Mesenchymal stem cell (in vitro differentiated cells and primary cell): ENCODE measurements around the gene CCL7.

Source experiments
- DNase-seq: peaks from one replicate; pipeline ENCODE4 v3.0.0-alpha.2; 2013
- H2AFZ ChIP-seq: one replicate; pipeline ENCODE4 v1.6.1; 2013; ENCODE audit warnings: low read depth, mild to moderate bottlenecking, control low read depth, inconsistent platforms, low read length, moderate library complexity
- H2AK5ac ChIP-seq: 2 replicates; pipeline ENCODE4 v1.6.1; 2013; ENCODE audit warnings: low read length, moderate library complexity, mild to moderate bottlenecking, inconsistent platforms; ENCODE audit not compliant: severe bottlenecking
- H2BK120ac ChIP-seq: one replicate; pipeline ENCODE4 v1.6.1; 2013; ENCODE audit warnings: low read depth, mild to moderate bottlenecking, inconsistent platforms, low read length, moderate library complexity
- H2BK12ac ChIP-seq, 2 experiments: one replicate each; pipeline ENCODE4 v1.6.1; 2013; ENCODE audit warnings: inconsistent platforms in 2 of 2, low read length in 2 of 2, mild to moderate bottlenecking in 2 of 2, moderate library complexity in 2 of 2, control low read depth in 1 of 2
- H2BK15ac ChIP-seq: one replicate; pipeline ENCODE4 v1.6.1; 2013; ENCODE audit warnings: mild to moderate bottlenecking, low read depth, inconsistent platforms; ENCODE audit not compliant: poor library complexity, severe bottlenecking
- H2BK5ac ChIP-seq: 2 replicates; pipeline ENCODE4 v1.6.1; 2013; ENCODE audit warnings: low read depth, mild to moderate bottlenecking, low read length, control low read depth, inconsistent platforms; ENCODE audit not compliant: poor library complexity, severe bottlenecking
- H3K14ac ChIP-seq, 2 experiments: one replicate each; pipeline ENCODE4 v1.6.1; 2013; ENCODE audit warnings: inconsistent platforms in 2 of 2, low read length in 2 of 2, control low read depth in 1 of 2, mild to moderate bottlenecking in 1 of 2, moderate library complexity in 1 of 2
- H3K18ac ChIP-seq, 2 experiments: one replicate each; pipeline ENCODE4 v1.6.1; 2013; ENCODE audit warnings: inconsistent platforms in 2 of 2, low read length in 2 of 2, control low read depth in 1 of 2, low read depth in 1 of 2, mild to moderate bottlenecking in 1 of 2
- H3K23ac ChIP-seq, 2 experiments: one replicate each; pipeline ENCODE4 v1.6.1; 2013; ENCODE audit warnings: inconsistent platforms in 2 of 2, low read length in 2 of 2, mild to moderate bottlenecking in 2 of 2, moderate library complexity in 2 of 2, control low read depth in 1 of 2
- H3K27ac ChIP-seq: 2 replicates; pipeline ENCODE4 v1.5.1; 2013; ENCODE audit warnings: mild to moderate bottlenecking, moderate library complexity, low read length, control low read depth, inconsistent platforms; ENCODE audit not compliant: poor library complexity, severe bottlenecking
- H3K27me3 ChIP-seq, 2 experiments: 2 replicates each; pipeline versions ENCODE4 v1.6.1 to v1.7.0; 2013; ENCODE audit warnings: low read length in 2 of 2, mild to moderate bottlenecking in 2 of 2, moderate library complexity in 2 of 2, control low read depth in 1 of 2, inconsistent platforms in 1 of 2; ENCODE audit not compliant: control insufficient read depth in 1 of 2, insufficient read depth in 1 of 2
- H3K36me3 ChIP-seq, 2 experiments: 2 replicates each; pipeline versions ENCODE4 v1.6.1 to v1.7.0; 2013; ENCODE audit warnings: low read length in 2 of 2, control low read depth in 1 of 2, inconsistent platforms in 1 of 2, low read depth in 1 of 2, mild to moderate bottlenecking in 1 of 2; ENCODE audit not compliant: insufficient read depth in 2 of 2, control insufficient read depth in 1 of 2
- H3K4ac ChIP-seq, 2 experiments: one replicate each; pipeline ENCODE4 v1.6.1; 2013; ENCODE audit warnings: inconsistent platforms in 2 of 2, low read length in 2 of 2, mild to moderate bottlenecking in 2 of 2, moderate library complexity in 2 of 2, control low read depth in 1 of 2, low read depth in 1 of 2
- H3K4me1 ChIP-seq: 2 replicates; pipeline ENCODE4 v1.6.1; 2013; ENCODE audit warnings: low read depth, low read length, control low read depth; ENCODE audit not compliant: control insufficient read depth, insufficient read depth
- H3K4me2 ChIP-seq: 2 replicates; pipeline ENCODE4 v1.6.1; 2013; ENCODE audit warnings: low read length, mild to moderate bottlenecking, inconsistent platforms; ENCODE audit not compliant: poor library complexity, severe bottlenecking
- H3K4me3 ChIP-seq, 2 experiments: 2 replicates each; pipeline versions ENCODE4 v1.5.1 to v1.7.0; 2013; ENCODE audit warnings: low read length in 2 of 2, mild to moderate bottlenecking in 2 of 2, control low read depth in 1 of 2, low read depth in 1 of 2; ENCODE audit not compliant: insufficient read depth in 1 of 2
- H3K79me1 ChIP-seq: replicated peaks from 2 replicates; pipeline ENCODE4 v1.6.1; 2013; ENCODE audit warnings: mild to moderate bottlenecking, control low read depth, low read length, inconsistent platforms; ENCODE audit not compliant: poor library complexity, severe bottlenecking
- H3K9ac ChIP-seq: 2 replicates; pipeline ENCODE4 v1.7.0; 2013; ENCODE audit warnings: mild to moderate bottlenecking, low read length, moderate library complexity
- H3K9me3 ChIP-seq: 2 replicates; pipeline ENCODE4 v1.7.0; 2013; ENCODE audit warnings: mild to moderate bottlenecking, low read length; ENCODE audit not compliant: control insufficient read depth
- H4K8ac ChIP-seq: one replicate; pipeline ENCODE4 v1.6.1; 2013; ENCODE audit warnings: inconsistent platforms, mild to moderate bottlenecking, low read length, moderate library complexity
- H4K91ac ChIP-seq: one replicate; pipeline ENCODE4 v1.6.1; 2013; ENCODE audit warnings: mild to moderate bottlenecking, low read length, inconsistent platforms
- WGBS: methylation state at CpG from one replicate; pipeline ENCODE4 v1.1.7; 2013; ENCODE audit warnings: mixed read lengths; 5-methylcytosine and 5-hydroxymethylcytosine counted together

Gene CCL7

DNA sequence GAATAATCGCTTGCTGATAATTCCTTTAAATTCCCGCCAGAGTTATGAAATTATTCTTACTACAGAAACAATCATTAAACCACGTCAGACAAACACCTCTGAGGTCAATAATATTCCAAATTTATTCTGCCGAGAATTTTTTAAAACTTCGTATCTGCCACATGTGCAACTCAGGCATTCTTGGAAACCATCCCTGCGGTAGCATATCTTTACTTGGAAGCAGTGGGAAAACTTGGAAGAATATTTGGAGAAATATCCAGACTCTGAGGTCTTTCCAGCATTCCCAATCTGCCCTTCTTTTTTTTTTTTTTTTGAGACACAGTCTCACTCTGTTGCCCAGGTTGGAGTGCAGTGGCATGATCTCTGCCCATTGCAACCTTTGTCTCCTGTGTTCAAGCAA lies 13.6 kb downstream of the CCL7 start:
- no peak for DNase-seq
- Histone ChIP-seq H4K8ac (no peak overlapping the region), H3K9me3 (no peaks in the 10 kb centered on the region), H3K79me1 (no peaks in the 10 kb centered on the region), H3K23ac (no peak overlapping the region), H2BK5ac (no peak overlapping the region), H3K36me3 (no peaks in the 10 kb centered on the region), H3K4me1 (no peaks in the 10 kb centered on the region), H3K27ac (no peak overlapping the region), H3K9ac (no peak overlapping the region), H3K27me3 (no peaks in the 10 kb centered on the region), H2BK15ac (no peak overlapping the region), H3K4me2 (no peak overlapping the region), H4K91ac (no peak overlapping the region), H2AK5ac (no peak overlapping the region), H2BK120ac (no peak overlapping the region), H3K4me3 (no peak overlapping the region), H2AFZ (no peak overlapping the region), H3K18ac (no peak overlapping the region), H2BK12ac (no peak overlapping the region), H3K4ac (no peak overlapping the region), H3K14ac (no peak overlapping the region)
- 83% methylated on average over 6 of the region's 6 CpGs for WGBS

- H2AFZ ChIP-seq: no peak within 1 kb of the TSS
- no peak within 1 kb of the TSS for H3K18ac ChIP-seq
- no peak within 1 kb of the TSS for H4K91ac ChIP-seq
- H3K4me3 ChIP-seq: no peak within 1 kb of the TSS
- H2BK12ac ChIP-seq: no peak within 1 kb of the TSS
- no peak within 1 kb of the TSS for H2BK15ac ChIP-seq
- no peak within 1 kb of the TSS for H2AK5ac ChIP-seq
- no peak within 1 kb of the TSS for H3K4me2 ChIP-seq
- 73% methylated on average over 4 of the region's 4 CpGs for WGBS
- H3K36me3 ChIP-seq: no peaks in the 10 kb centered on the region
- no peaks in the 10 kb centered on the region for H3K4me1 ChIP-seq
- H3K27ac ChIP-seq: no peak within 1 kb of the TSS
- no peak within 1 kb of the TSS for H4K8ac ChIP-seq
- H3K23ac ChIP-seq: no peak within 1 kb of the TSS
- DNase-seq: no peak
- no peaks in the 10 kb centered on the region for H3K27me3 ChIP-seq
- no peak within 1 kb of the TSS for H2BK120ac ChIP-seq
- no peak within 1 kb of the TSS for H3K14ac ChIP-seq
- no peak within 1 kb of the TSS for H2BK5ac ChIP-seq
- H3K4ac ChIP-seq: no peak within 1 kb of the TSS
- H3K9ac ChIP-seq: no peak within 1 kb of the TSS
- H3K79me1 ChIP-seq: no peaks in the 10 kb centered on the region
- no peaks in the 10 kb centered on the region for H3K9me3 ChIP-seq
These were observed 15.3 kb downstream of the CCL7 start, which contains the start of gene CCL11 for GRCh38 chr17:34285286-34285792. Gene CCL11, plus strand, starts transcription at chr17:34285742. Its CDS starts 67 bp downstream, at chr17:34285809.

DNA sequence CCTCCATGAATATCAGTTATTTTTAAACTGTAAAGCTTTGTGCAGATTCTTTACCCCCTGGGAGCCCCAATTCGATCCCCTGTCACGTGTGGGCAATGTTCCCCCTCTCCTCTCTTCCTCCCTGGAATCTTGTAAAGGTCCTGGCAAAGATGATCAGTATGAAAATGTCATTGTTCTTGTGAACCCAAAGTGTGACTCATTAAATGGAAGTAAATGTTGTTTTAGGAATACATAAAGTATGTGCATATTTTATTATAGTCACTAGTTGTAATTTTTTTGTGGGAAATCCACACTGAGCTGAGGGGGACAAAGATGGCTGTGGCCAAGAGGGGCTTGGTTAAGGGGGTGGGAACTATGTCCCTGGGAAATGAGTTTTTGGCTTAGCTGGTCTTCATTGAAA lies 17.9 kb downstream of the CCL7 start:
- Histone ChIP-seq H3K4ac (no peak overlapping the region), H3K27ac (no peak overlapping the region), H3K23ac (no peak overlapping the region), H3K9me3 (no peaks in the 10 kb centered on the region), H4K91ac (no peak overlapping the region), H2AFZ (no peak overlapping the region), H2BK120ac (no peak overlapping the region), H3K4me3 (no peak overlapping the region), H3K4me2 (no peak overlapping the region), H4K8ac (no peak overlapping the region), H3K27me3 (no peaks in the 10 kb centered on the region), H2BK5ac (no peak overlapping the region), H3K4me1 (no peaks in the 10 kb centered on the region), H3K18ac (no peak overlapping the region), H2BK12ac (no peak overlapping the region), H3K79me1 (no peaks in the 10 kb centered on the region), H2BK15ac (no peak overlapping the region), H3K36me3 (no peaks in the 10 kb centered on the region), H3K14ac (no peak overlapping the region), H2AK5ac (no peak overlapping the region), H3K9ac (no peak overlapping the region)
- DNase-seq: no peak
- WGBS: no CpG with 5 or more reads among the region's 2 CpGs

- no peak overlapping the region for H2BK15ac ChIP-seq
- no peak overlapping the region for H3K18ac ChIP-seq
- no peaks in the 10 kb centered on the region for H3K79me1 ChIP-seq
- H2BK5ac ChIP-seq: no peak overlapping the region
- H3K9ac ChIP-seq: no peak overlapping the region
- no peak overlapping the region for H3K4ac ChIP-seq
- H3K4me3 ChIP-seq: no peak overlapping the region
- no peak for DNase-seq
- no peak overlapping the region for H4K91ac ChIP-seq
- H2BK120ac ChIP-seq: no peak overlapping the region
- H4K8ac ChIP-seq: no peak overlapping the region
- no peaks in the 10 kb centered on the region for H3K4me1 ChIP-seq
- H2AFZ ChIP-seq: no peak overlapping the region
- H3K4me2 ChIP-seq: no peak overlapping the region
- H3K27me3 ChIP-seq: no peaks in the 10 kb centered on the region
- H2BK12ac ChIP-seq: no peak overlapping the region
- H3K36me3 ChIP-seq: no peaks in the 10 kb centered on the region
- 66% methylated on average over 4 of the region's 4 CpGs for WGBS
- no peak overlapping the region for H2AK5ac ChIP-seq
- no peak overlapping the region for H3K27ac ChIP-seq
- H3K14ac ChIP-seq: no peak overlapping the region
- no peak overlapping the region for H3K23ac ChIP-seq
- no peaks in the 10 kb centered on the region for H3K9me3 ChIP-seq
These were observed 20.6 kb downstream of the CCL7 start for GRCh38 chr17:34290586-34290985.
